ENCODE results near the gene VAMP5. TPM values are rescaled to one million over a fixed set of nuclear protein-coding genes. Genes with fewer than 3 reads are reported as not detected.

Gene VAMP5
- total and polyA plus RNA-seq, 9 of the 15 experiments (the other 6 are each of a cell fraction or from before 2014, with no cell fraction given): 0.54 to 1.9 (median 1.5) TPM; not detected in 2

DNA sequence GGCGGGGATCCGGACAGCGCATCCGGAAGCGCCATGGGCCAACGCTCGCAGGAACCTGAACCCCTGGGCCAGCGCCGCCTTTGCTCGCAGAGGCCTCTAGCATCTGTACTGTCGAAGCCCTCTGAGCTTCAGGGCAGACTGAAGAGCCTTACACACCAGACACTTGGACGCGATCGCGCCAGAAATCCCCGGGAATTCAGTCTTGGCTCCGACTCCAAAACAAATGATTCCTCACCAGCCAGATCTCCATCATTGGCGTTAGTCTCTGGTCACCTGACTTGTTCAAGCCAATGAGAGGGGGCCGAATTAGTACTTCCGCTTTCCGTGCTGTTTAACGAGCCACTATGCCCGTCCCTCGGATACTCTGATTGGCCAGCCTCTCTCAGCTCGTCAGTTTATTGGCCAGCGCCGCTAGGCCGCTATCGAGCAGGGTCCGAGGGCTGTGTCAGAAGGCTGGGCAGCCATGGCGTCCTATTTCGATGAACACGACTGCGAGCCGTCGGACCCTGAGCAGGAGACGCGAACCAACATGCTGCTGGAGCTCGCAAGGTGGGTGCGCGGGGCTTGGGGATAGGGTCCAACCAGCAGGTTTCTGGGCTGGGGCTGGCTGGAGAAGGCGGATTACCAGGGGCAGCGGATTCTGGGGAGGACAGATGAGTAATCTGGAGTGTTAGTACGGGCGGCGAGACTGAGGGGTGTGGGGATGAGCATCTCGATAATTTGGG lies 11.2 kb downstream of the VAMP5 start, which contains the start of gene RNF181 (continued):
- TF ChIP-seq HLTF (IDR thresholded peaks at IDR 0.05) (no peak), CCAR2 (IDR thresholded peaks at IDR 0.05; ENCODE audit: low read depth, low read length) (no peak), ZNF695 (CRISPR knock-in tag; IDR thresholded peaks at IDR 0.05) (no peak), JUNB (CRISPR knock-in tag; conservative IDR thresholded peaks at IDR 0.05) (no peak), SAFB2 (IDR thresholded peaks at IDR 0.05; ENCODE audit: borderline replicate concordance, low read depth, low read length, severe bottlenecking) (no peak), ZNF165 (CRISPR knock-in tag; IDR thresholded peaks at IDR 0.05; ENCODE audit: borderline replicate concordance) (no peak), DNMT1 (IDR thresholded peaks at IDR 0.05) (no peak), PCBP1 (IDR thresholded peaks at IDR 0.05; ENCODE audit: low read depth, low read length, poor library complexity, severe bottlenecking) (no peak), ZNF707 (CRISPR knock-in tag; conservative IDR thresholded peaks at IDR 0.05) (no peak), SMAD2 (IDR thresholded peaks at IDR 0.05; ENCODE audit: low read depth, low read length) (no peak), RBBP5 (IDR thresholded peaks at IDR 0.05; ENCODE audit: borderline replicate concordance, insufficient read depth, low read length, poor library complexity, severe bottlenecking) (peak; percentile 60), ZNF431 (CRISPR knock-in tag; IDR thresholded peaks at IDR 0.05) (no peak), CBFA2T2 (conservative IDR thresholded peaks at IDR 0.05) (peak; percentile 48; the same call in 1 of the 2 replicates), FOXA1 (IDR thresholded peaks at IDR 0.05; ENCODE audit: borderline replicate concordance) (no peak), CHD4 (IDR thresholded peaks at IDR 0.05; ENCODE audit: insufficient read depth, insufficient replicate concordance, low read depth, low read length, poor library complexity, severe bottlenecking) (no peak), PHB2 (IDR thresholded peaks at IDR 0.05; ENCODE audit: low read depth) (no peak)
- TF ChIP-seq, protein P1, sequence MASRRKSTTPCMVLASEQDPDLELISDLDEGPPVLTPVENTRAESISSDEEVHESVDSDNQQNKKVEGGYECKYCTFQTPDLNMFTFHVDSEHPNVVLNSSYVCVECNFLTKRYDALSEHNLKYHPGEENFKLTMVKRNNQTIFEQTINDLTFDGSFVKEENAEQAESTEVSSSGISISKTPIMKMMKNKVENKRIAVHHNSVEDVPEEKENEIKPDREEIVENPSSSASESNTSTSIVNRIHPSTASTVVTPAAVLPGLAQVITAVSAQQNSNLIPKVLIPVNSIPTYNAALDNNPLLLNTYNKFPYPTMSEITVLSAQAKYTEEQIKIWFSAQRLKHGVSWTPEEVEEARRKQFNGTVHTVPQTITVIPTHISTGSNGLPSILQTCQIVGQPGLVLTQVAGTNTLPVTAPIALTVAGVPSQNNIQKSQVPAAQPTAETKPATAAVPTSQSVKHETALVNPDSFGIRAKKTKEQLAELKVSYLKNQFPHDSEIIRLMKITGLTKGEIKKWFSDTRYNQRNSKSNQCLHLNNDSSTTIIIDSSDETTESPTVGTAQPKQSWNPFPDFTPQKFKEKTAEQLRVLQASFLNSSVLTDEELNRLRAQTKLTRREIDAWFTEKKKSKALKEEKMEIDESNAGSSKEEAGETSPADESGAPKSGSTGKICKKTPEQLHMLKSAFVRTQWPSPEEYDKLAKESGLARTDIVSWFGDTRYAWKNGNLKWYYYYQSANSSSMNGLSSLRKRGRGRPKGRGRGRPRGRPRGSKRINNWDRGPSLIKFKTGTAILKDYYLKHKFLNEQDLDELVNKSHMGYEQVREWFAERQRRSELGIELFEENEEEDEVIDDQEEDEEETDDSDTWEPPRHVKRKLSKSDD (conservative IDR thresholded peaks at IDR 0.05; ENCODE audit: low read length): 0 out of 2 replicates have a peak, but pooled peaks have one; percentile 46
- TF ChIP-seq, protein P2, sequence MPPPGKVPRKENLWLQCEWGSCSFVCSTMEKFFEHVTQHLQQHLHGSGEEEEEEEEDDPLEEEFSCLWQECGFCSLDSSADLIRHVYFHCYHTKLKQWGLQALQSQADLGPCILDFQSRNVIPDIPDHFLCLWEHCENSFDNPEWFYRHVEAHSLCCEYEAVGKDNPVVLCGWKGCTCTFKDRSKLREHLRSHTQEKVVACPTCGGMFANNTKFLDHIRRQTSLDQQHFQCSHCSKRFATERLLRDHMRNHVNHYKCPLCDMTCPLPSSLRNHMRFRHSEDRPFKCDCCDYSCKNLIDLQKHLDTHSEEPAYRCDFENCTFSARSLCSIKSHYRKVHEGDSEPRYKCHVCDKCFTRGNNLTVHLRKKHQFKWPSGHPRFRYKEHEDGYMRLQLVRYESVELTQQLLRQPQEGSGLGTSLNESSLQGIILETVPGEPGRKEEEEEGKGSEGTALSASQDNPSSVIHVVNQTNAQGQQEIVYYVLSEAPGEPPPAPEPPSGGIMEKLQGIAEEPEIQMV (tag; conservative IDR thresholded peaks at IDR 0.05; ENCODE audit: low read depth): no peak
- TF ChIP-seq, protein P3, sequence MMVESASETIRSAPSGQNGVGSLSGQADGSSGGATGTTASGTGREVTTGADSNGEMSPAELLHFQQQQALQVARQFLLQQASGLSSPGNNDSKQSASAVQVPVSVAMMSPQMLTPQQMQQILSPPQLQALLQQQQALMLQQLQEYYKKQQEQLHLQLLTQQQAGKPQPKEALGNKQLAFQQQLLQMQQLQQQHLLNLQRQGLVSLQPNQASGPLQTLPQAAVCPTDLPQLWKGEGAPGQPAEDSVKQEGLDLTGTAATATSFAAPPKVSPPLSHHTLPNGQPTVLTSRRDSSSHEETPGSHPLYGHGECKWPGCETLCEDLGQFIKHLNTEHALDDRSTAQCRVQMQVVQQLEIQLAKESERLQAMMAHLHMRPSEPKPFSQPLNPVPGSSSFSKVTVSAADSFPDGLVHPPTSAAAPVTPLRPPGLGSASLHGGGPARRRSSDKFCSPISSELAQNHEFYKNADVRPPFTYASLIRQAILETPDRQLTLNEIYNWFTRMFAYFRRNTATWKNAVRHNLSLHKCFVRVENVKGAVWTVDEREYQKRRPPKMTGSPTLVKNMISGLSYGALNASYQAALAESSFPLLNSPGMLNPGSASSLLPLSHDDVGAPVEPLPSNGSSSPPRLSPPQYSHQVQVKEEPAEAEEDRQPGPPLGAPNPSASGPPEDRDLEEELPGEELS (CRISPR knock-in tag; IDR thresholded peaks at IDR 0.05; ENCODE audit: borderline replicate concordance): no peak
- TF ChIP-seq, protein P4, sequence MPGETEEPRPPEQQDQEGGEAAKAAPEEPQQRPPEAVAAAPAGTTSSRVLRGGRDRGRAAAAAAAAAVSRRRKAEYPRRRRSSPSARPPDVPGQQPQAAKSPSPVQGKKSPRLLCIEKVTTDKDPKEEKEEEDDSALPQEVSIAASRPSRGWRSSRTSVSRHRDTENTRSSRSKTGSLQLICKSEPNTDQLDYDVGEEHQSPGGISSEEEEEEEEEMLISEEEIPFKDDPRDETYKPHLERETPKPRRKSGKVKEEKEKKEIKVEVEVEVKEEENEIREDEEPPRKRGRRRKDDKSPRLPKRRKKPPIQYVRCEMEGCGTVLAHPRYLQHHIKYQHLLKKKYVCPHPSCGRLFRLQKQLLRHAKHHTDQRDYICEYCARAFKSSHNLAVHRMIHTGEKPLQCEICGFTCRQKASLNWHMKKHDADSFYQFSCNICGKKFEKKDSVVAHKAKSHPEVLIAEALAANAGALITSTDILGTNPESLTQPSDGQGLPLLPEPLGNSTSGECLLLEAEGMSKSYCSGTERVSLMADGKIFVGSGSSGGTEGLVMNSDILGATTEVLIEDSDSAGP (CRISPR knock-in tag; IDR thresholded peaks at IDR 0.05): no peak

All from K562 (cell line).